GM12865 (cell line): ENCODE measurements around the gene ARPP21.

Experiments
- DNase-seq: peaks from one replicate; pipeline ENCODE4 v3.0.0; 2010; ENCODE audit warnings: low read depth
- H3K4me3 ChIP-seq: 2 replicates; pipeline ENCODE4 v1.5.1; 2011; ENCODE audit warnings: mild to moderate bottlenecking, low read depth, low read length, control low read depth
- CTCF ChIP-seq: IDR thresholded peaks from 2 replicates; pipeline ENCODE4 v1.5.1; 2011; ENCODE audit warnings: low read length, control low read depth, low read depth, inconsistent platforms; ENCODE audit not compliant: insufficient read depth; ENCODE audit errors: missing control alignments

Gene ARPP21

GRCh38 chr3:35723480-35724097 is 84.3 kb downstream of the ARPP21 start:
- H3K4me3 ChIP-seq, result no peak overlapping the region
- DNase-seq, result no peak
- no peak for TF ChIP-seq CTCF

- H3K4me3 ChIP-seq, result no peak overlapping the region
- DNase-seq, result no peak
- TF ChIP-seq CTCF, result no peak
Measured at GRCh38 chr3:35724106-35724505, 84.8 kb downstream of the ARPP21 start.

- TF ChIP-seq CTCF, result no peak
- no peak for DNase-seq
- H3K4me3 ChIP-seq, result no peak overlapping the region
Measured at GRCh38 chr3:35727179-35727578, 87.9 kb downstream of the ARPP21 start.

DNA sequence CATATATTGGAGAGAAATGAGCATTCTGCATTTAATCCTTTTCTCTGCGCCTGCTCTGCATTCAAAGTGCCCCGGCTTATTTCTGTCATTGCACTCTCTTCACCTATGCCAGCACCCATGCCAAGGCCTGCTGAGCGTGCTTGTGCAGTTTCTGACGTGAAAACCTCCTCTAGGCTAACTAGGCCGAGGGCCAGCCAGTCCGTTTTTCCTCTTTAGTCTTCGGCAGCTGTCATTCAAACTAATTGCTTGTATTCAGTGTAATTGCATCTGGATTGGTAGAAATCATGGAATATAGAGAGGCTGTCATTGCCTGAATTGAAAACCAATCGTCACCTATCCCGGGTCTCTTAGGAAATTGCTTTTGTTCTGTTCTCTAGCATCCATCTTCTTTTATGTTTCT is 94.0 kb downstream of the ARPP21 start:
- TF ChIP-seq CTCF, result no peak
- no peak overlapping the region for H3K4me3 ChIP-seq
- DNase-seq, result no peak

DNA sequence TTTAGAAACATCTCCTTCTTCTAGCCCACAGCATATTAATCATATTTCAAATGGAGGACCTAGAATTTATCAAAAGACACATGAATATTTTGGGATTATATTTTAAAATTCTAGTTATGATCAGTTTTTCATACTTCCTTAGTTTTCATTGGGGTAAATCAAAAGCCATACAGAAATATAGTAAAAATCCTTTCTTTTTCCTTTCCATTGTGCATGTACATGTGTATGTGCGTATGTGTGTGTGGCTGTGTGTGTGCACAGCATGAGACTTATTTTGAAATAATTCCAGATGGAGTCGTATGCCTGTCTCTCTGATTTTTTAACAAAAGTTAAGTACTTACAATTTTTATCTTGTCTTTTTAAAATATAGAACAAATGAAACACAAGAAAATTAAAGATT is 94.5 kb downstream of the ARPP21 start:
- H3K4me3 ChIP-seq, result no peak overlapping the region
- no peak for DNase-seq

DNA sequence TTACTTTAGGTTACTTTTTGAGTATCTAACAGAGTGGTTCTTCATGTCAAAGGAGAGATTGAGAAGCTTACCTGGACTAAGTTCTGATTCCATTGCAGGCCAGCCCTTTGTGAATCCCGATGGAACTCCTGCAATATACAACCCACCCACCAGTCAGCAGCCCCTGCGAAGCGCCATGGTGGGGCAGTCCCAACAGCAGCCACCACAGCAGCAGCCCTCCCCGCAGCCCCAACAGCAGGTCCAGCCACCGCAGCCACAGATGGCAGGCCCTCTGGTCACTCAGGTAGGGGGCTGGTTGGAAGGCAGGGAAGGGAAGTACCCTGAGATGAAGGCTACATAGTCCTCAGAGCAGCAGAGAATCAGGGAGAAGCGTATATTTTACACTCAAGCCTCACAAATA is 97.8 kb downstream of the ARPP21 start:
- no peak for TF ChIP-seq CTCF
- DNase-seq, result no peak
- no peak overlapping the region for H3K4me3 ChIP-seq

More for the DNA sequence above, 94.5 kb downstream of the ARPP21 start:
- no peak for TF ChIP-seq CTCF

DNA sequence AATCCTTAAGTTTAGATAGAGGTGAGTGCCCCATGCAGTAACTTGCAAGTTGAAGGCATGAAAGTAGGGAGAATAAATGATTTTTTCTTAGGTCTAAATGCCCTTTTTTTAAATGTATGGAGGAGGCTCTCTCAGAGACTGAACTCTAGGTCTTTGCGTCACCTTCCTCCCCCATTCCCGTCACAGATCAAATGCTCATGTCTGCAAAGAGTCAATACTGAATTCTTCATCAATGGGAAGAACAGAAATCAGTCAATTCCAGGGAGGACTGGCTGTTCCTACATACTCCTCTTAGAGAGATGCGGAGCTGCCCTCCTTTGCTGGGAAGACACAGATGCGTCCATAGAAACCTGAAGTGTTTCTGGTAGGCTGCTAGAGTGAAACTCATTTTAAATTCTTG is 98.2 kb downstream of the ARPP21 start:
- H3K4me3 ChIP-seq, result no peak overlapping the region
- TF ChIP-seq CTCF, result no peak
- DNase-seq, result no peak
